MCF 10A (cell line): ENCODE data around the gene TIMM21. TPM values are rescaled to one million over a fixed set of nuclear protein-coding genes. Genes with fewer than 3 reads are reported as not detected.

Experiments
- BruUV-seq: library from RNA; stranded (reverse); fragments of 400-500 nt; replicated peaks from 2 replicates; lab custom pipeline; 2021; lab: Mats Ljungman, UMichigan
- CTCF ChIA-PET: fragments of 300-600 bp; sonication (Branson Sonifier 250); formaldehyde crosslinking; extraction: SDS; loops from one replicate; lab custom pipeline; 2021; ENCODE audit warnings: antibody characterized with exemption, inconsistent platforms; lab: Yijun Ruan, JAX
- POLR2A ChIA-PET: fragments of 300-600, 350-650 bp; sonication (Branson Sonifier 250); formaldehyde crosslinking; extraction: SDS; loops from one replicate; lab custom pipeline; 2020; ENCODE audit warnings: antibody characterized with exemption, inconsistent platforms; lab: Yijun Ruan, JAX
- DNase-seq: peaks from one replicate; pipeline ENCODE4 v3.0.0-alpha.2; 2018; ENCODE audit not compliant: unreplicated experiment
- H3K27ac Mint-ChIP-seq: one replicate; pipeline ENCODE4 v1.8.0; 2022; ENCODE audit warnings: mild to moderate bottlenecking, low read depth, mixed read lengths; ENCODE audit not compliant: unreplicated experiment
- H3K27me3 Mint-ChIP-seq: one replicate; pipeline ENCODE4 v1.8.0; 2022; ENCODE audit warnings: mixed read lengths; ENCODE audit not compliant: insufficient read depth, unreplicated experiment
- H3K36me3 Mint-ChIP-seq: one replicate; pipeline ENCODE4 v1.8.0; 2022; ENCODE audit warnings: mild to moderate bottlenecking, moderate library complexity, mixed read lengths; ENCODE audit not compliant: insufficient read depth, unreplicated experiment
- H3K4me1 Mint-ChIP-seq: one replicate; pipeline ENCODE4 v1.8.0; 2022; ENCODE audit warnings: mixed read lengths; ENCODE audit not compliant: insufficient read depth, unreplicated experiment
- H3K4me3 Mint-ChIP-seq: one replicate; pipeline ENCODE4 v1.8.0; 2022; ENCODE audit warnings: mild to moderate bottlenecking, moderate library complexity, mixed read lengths; ENCODE audit not compliant: unreplicated experiment
- H3K9me3 Mint-ChIP-seq: one replicate; pipeline ENCODE4 v1.8.0; 2022; ENCODE audit warnings: mixed read lengths; ENCODE audit not compliant: unreplicated experiment
- CTCF ChIP-seq: fragments of 200-600 bp; IDR thresholded peaks from one replicate; pipeline ENCODE4 v1.8.0; 2022; ENCODE audit warnings: antibody characterized with exemption, mild to moderate bottlenecking; ENCODE audit not compliant: unreplicated experiment
- intact Hi-C: fragments of 100-400 bp; cut with micrococcal nuclease; formaldehyde crosslinking; loops from 2 replicates; pipeline ENCODE4 v1.14.1; 2022
- total RNA-seq: library from RNA; stranded (reverse); gene quantifications from 2 replicates; pipeline ENCODE4 v1.2.3, GENCODE V29; 2022

Gene TIMM21
- total RNA-seq, 1 experiment from 2014 or later = 33.4 TPM

GRCh38 chr18:74200780-74201179 lies 52.5 kb downstream of the TIMM21 start:
- POLR2A ChIA-PET = no interaction called here
- TF ChIP-seq CTCF = no peak
- Mint-ChIP-seq H3K9me3 (no peaks in the 10 kb centered on the region), H3K4me3 (no peak overlapping the region), H3K36me3 (no peaks in the 10 kb centered on the region), H3K27me3 (no peaks in the 10 kb centered on the region), H3K4me1 (peaks cover 5% of the 10 kb centered on the region), H3K27ac (no peak overlapping the region)
- intact Hi-C loops = no loop called here
- CTCF ChIA-PET = interaction anchor here (4.7 kb wide), 1 partner anchor 141 kb away, joined by 89 read pairs; no protein-coding TSS in a partner anchor
- BruUV-seq = no TSS peak
- DNase-seq = no peak

- BruUV-seq = no TSS peak
- intact Hi-C loops = no loop called here
- ChIA-PET POLR2A (interaction anchor here (1.2 kb wide), 1 partner anchor 126 kb away, joined by 3 read pairs; no protein-coding TSS in a partner anchor), CTCF (interaction anchor here (1.3 kb wide), 1 partner anchor 138 kb away, joined by 3 read pairs; no protein-coding TSS in a partner anchor)
- Mint-ChIP-seq H3K4me3 (no peak overlapping the region), H3K4me1 (no peaks in the 10 kb centered on the region), H3K27ac (no peak overlapping the region), H3K27me3 (no peaks in the 10 kb centered on the region), H3K9me3 (no peaks in the 10 kb centered on the region), H3K36me3 (no peaks in the 10 kb centered on the region)
- DNase-seq = no peak
- no peak for TF ChIP-seq CTCF
These were observed 55.5 kb downstream of the TIMM21 start for GRCh38 chr18:74203811-74204210.

- H3K27me3 Mint-ChIP-seq = no peaks in the 10 kb centered on the region
- H3K9me3 Mint-ChIP-seq = no peaks in the 10 kb centered on the region
- intact Hi-C loops = no loop called here
- DNase-seq = no peak
- H3K27ac Mint-ChIP-seq = no peak overlapping the region
- no peak overlapping the region for H3K4me3 Mint-ChIP-seq
- no peaks in the 10 kb centered on the region for H3K36me3 Mint-ChIP-seq
- ChIA-PET POLR2A (no interaction called here), CTCF (interaction anchor here (0.7 to 1.3 kb wide), 3 partner anchors 8 to 137 kb away, joined by 3 read pairs; no protein-coding TSS in a partner anchor)
- no peaks in the 10 kb centered on the region for H3K4me1 Mint-ChIP-seq
- BruUV-seq = no TSS peak
- no peak for TF ChIP-seq CTCF
These were observed 56.3 kb downstream of the TIMM21 start for GRCh38 chr18:74204526-74205152.

Other genes with a start within 250 kb of the TIMM21 start
- 0.79 and 0.91 TPM in 2 replicates for gene FBXO15, start 689 bp upstream of the TIMM21 start, total RNA-seq
- 19.4 and 27.5 TPM in 2 replicates for gene CYB5A, start 143.4 kb downstream of the TIMM21 start, total RNA-seq
- gene C18orf63, start 167.3 kb downstream of the TIMM21 start, total RNA-seq = not detected in 2 replicates